ENCODE data around the gene UGCG. TPM values are rescaled to one million over a fixed set of nuclear protein-coding genes. Genes with fewer than 3 reads are reported as not detected.

UGCG gene
- total RNA-seq, 3 donors from 2014 or later: 22.4 to 57.1 (median 55.1) TPM

- Histone ChIP-seq H3K4me3 (no peak overlapping the region), H3K4me1 (no peaks in the 10 kb centered on the region), H3K9me3 (no peaks in the 10 kb centered on the region), H3K27ac (peak overlapping the region in 1 of 2 donors; percentile 58), H3K27me3 (no peaks in the 10 kb centered on the region), H3K36me3 (no peaks in the 10 kb centered on the region)
- intact Hi-C loops (cut with DNase I; ENCODE audit: low total_unique reads): no loop called here
- TF ChIP-seq POLR2A (IDR thresholded peaks at IDR 0.05) (no peak), CTCF (IDR thresholded peaks at IDR 0.05) (no peak), POLR2AphosphoS5 (IDR thresholded peaks at IDR 0.05) (no peak)
- DNase-seq (ENCODE audit: low spot score in 2 of 2): peak in 1 of 2 donors; percentile 23
Observed at GRCh38 chr9:111857555-111858211, 38.9 kb upstream of the UGCG start.

GRCh38 chr9:111860443-111860842 is 36.2 kb upstream of the UGCG start:
- H3K27ac ChIP-seq: no peak overlapping the region
- no peak overlapping the region for H3K4me3 ChIP-seq
- intact Hi-C loops (cut with DNase I; ENCODE audit: low total_unique reads): no loop called here
- TF ChIP-seq POLR2AphosphoS5 (IDR thresholded peaks at IDR 0.05) (no peak), POLR2A (IDR thresholded peaks at IDR 0.05) (no peak), CTCF (IDR thresholded peaks at IDR 0.05) (no peak)
- H3K9me3 ChIP-seq: no peaks in the 10 kb centered on the region
- no peaks in the 10 kb centered on the region for H3K4me1 ChIP-seq
- H3K36me3 ChIP-seq: no peaks in the 10 kb centered on the region
- no peak for DNase-seq (ENCODE audit: low spot score in 2 of 2)
- H3K27me3 ChIP-seq: no peaks in the 10 kb centered on the region

- Histone ChIP-seq H3K4me1 (no peaks in the 10 kb centered on the region), H3K9me3 (no peaks in the 10 kb centered on the region), H3K36me3 (no peaks in the 10 kb centered on the region), H3K27me3 (no peaks in the 10 kb centered on the region), H3K27ac (no peak overlapping the region), H3K4me3 (no peak overlapping the region)
- no peak for TF ChIP-seq CTCF (IDR thresholded peaks at IDR 0.05)
- TF ChIP-seq POLR2AphosphoS5 (IDR thresholded peaks at IDR 0.05): no peak
- TF ChIP-seq POLR2A (IDR thresholded peaks at IDR 0.05): no peak
- DNase-seq (ENCODE audit: low spot score in 2 of 2): no peak
- intact Hi-C loops (cut with DNase I; ENCODE audit: low total_unique reads): no loop called here
Observed at GRCh38 chr9:111863636-111864035, 33.0 kb upstream of the UGCG start.

GRCh38 chr9:111866976-111867375 is 29.6 kb upstream of the UGCG start:
- TF ChIP-seq POLR2AphosphoS5 (IDR thresholded peaks at IDR 0.05) (no peak), CTCF (IDR thresholded peaks at IDR 0.05) (no peak), POLR2A (IDR thresholded peaks at IDR 0.05) (no peak)

GRCh38 chr9:111868475-111868874 is 28.1 kb upstream of the UGCG start:
- H3K4me1 ChIP-seq: no peaks in the 10 kb centered on the region
- no peak for DNase-seq (ENCODE audit: low spot score in 2 of 2)

More at GRCh38 chr9:111866976-111867375, 29.6 kb upstream of the UGCG start:
- Histone ChIP-seq H3K9me3 (no peaks in the 10 kb centered on the region), H3K27me3 (no peaks in the 10 kb centered on the region), H3K4me1 (no peaks in the 10 kb centered on the region), H3K4me3 (no peak overlapping the region), H3K27ac (no peak overlapping the region), H3K36me3 (no peaks in the 10 kb centered on the region)
- intact Hi-C loops (cut with DNase I; ENCODE audit: low total_unique reads): no loop called here
- no peak for DNase-seq (ENCODE audit: low spot score in 2 of 2)

More at GRCh38 chr9:111868475-111868874, 28.1 kb upstream of the UGCG start:
- Histone ChIP-seq H3K36me3 (no peaks in the 10 kb centered on the region), H3K27me3 (no peaks in the 10 kb centered on the region), H3K9me3 (no peaks in the 10 kb centered on the region), H3K4me3 (no peak overlapping the region), H3K27ac (no peak overlapping the region)
- intact Hi-C loops (cut with DNase I; ENCODE audit: low total_unique reads): no loop called here
- TF ChIP-seq CTCF (IDR thresholded peaks at IDR 0.05) (no peak), POLR2AphosphoS5 (IDR thresholded peaks at IDR 0.05) (no peak), POLR2A (IDR thresholded peaks at IDR 0.05) (no peak)

All from breast epithelium (tissue), 4 donors.